Panc1 (cell line): Measurements from ENCODE around the gene FGF21. TPM values are rescaled to one million over a fixed set of nuclear protein-coding genes. Genes with fewer than 3 reads are reported as not detected.

ENCODE experiments used
- ATAC-seq: fragments of 200-7000 bp; cut with Tn5 transposase; 2 replicates; pipeline ENCODE4 v1.9.1; 2020; ENCODE audit warnings: mild to moderate bottlenecking, moderate library complexity
- BruUV-seq: library from RNA; stranded (reverse); fragments of 400-500 nt; replicated peaks from 2 replicates; lab custom pipeline; 2021; lab: Mats Ljungman, UMichigan
- CTCF ChIA-PET: fragments of 300-600 bp; sonication (Branson Sonifier 250); formaldehyde crosslinking; loops from one replicate; lab custom pipeline; 2022; ENCODE audit warnings: antibody characterized with exemption; lab: Charles Lee
- POLR2A ChIA-PET: fragments of 300-600 bp; sonication (Branson Sonifier 250); formaldehyde crosslinking; loops from one replicate; lab custom pipeline; 2022; ENCODE audit warnings: antibody characterized with exemption; lab: Charles Lee
- DNase-seq: peaks from one replicate; pipeline ENCODE4 v3.0.0-alpha.2; 2010; ENCODE audit warnings: low read depth, low spot score
- H3K27ac ChIP-seq: 2 replicates; pipeline ENCODE4 v1.5.1; 2011; ENCODE audit warnings: mild to moderate bottlenecking, low read length, inconsistent platforms
- H3K27me3 ChIP-seq: fragments of 200-500 bp; sonication (Bioruptor generic); 2 replicates; pipeline ENCODE4 v1.6.0; 2014; ENCODE audit warnings: low read length, inconsistent platforms; ENCODE audit not compliant: control insufficient read depth, insufficient read depth
- H3K36me3 ChIP-seq: fragments of 200-500 bp; sonication (Bioruptor generic); 2 replicates; pipeline ENCODE4 v1.5.1; 2014; ENCODE audit warnings: inconsistent platforms, mild to moderate bottlenecking, low read length, moderate library complexity; ENCODE audit not compliant: control insufficient read depth, insufficient read depth
- H3K4me1 ChIP-seq: 2 replicates; pipeline ENCODE4 v1.5.1; 2011; ENCODE audit warnings: inconsistent platforms, mild to moderate bottlenecking, low read length, moderate library complexity; ENCODE audit not compliant: control insufficient read depth, insufficient read depth
- H3K4me3 ChIP-seq, 2 experiments: 2 replicates each; pipeline ENCODE4 v1.5.1; 2011 to 2012; ENCODE audit warnings: low read depth in 2 of 2, low read length in 2 of 2, mild to moderate bottlenecking in 2 of 2, inconsistent platforms in 1 of 2, moderate library complexity in 1 of 2
- H3K9me3 ChIP-seq: fragments of 200-500 bp; sonication (Bioruptor generic); 2 replicates; pipeline ENCODE4 v1.5.1; 2014; ENCODE audit warnings: low read depth, mild to moderate bottlenecking, inconsistent platforms, low read length, moderate library complexity; ENCODE audit not compliant: control insufficient read depth, insufficient read depth
- CTCF ChIP-seq: fragments of 450-650 bp; IDR thresholded peaks from 2 replicates; pipeline ENCODE4 v1.5.1; 2017; ENCODE audit warnings: mild to moderate bottlenecking
- POLR2AphosphoS5 ChIP-seq: IDR thresholded peaks from 2 replicates; pipeline ENCODE4 v1.6.1; 2012; ENCODE audit warnings: mild to moderate bottlenecking, low read depth, low read length, moderate library complexity
- REST ChIP-seq, 2 experiments: IDR thresholded peaks; 2 replicates each; pipeline ENCODE4 v1.6.1; 2011 to 2012; ENCODE audit warnings: low read depth in 2 of 2, control low read depth in 1 of 2, low read length in 1 of 2, mild to moderate bottlenecking in 1 of 2, moderate library complexity in 1 of 2; ENCODE audit not compliant: insufficient read depth in 1 of 2
- SIN3A ChIP-seq: IDR thresholded peaks from 2 replicates; pipeline ENCODE4 v1.6.1; 2012; ENCODE audit warnings: low read depth, mild to moderate bottlenecking, low read length, moderate library complexity, borderline replicate concordance; ENCODE audit not compliant: insufficient read depth
- TCF7L2 ChIP-seq: IDR thresholded peaks from 2 replicates; pipeline ENCODE4 v1.6.1; 2011; ENCODE audit warnings: mild to moderate bottlenecking, low read depth, low read length, inconsistent platforms
- in situ Hi-C: cut with HindIII; loops from 2 replicates; pipeline ENCODE4 v1.10.0; 2016; ENCODE audit warnings: low sequenced_read_pairs, low pct_unique_long_range_greater_than_20kb
- intact Hi-C: fragments of 100-400 bp; cut with micrococcal nuclease; formaldehyde crosslinking; loops from one replicate; pipeline ENCODE4 v1.10.0; 2022; ENCODE audit not compliant: unreplicated experiment
- total RNA-seq: library from RNA; stranded (reverse); gene quantifications from one replicate; pipeline ENCODE4 v1.2.1, GENCODE V29; 2021; ENCODE audit not compliant: unreplicated experiment

The FGF21 gene
- total RNA-seq, 1 experiment from 2014 or later, result not detected

- no peaks in the 10 kb centered on the region; the same call in 1 of the 2 replicates for H3K36me3 ChIP-seq
- no TSS peak for BruUV-seq
- H3K4me3 ChIP-seq, result peak overlapping the region; percentile 75 to 80
- H3K4me1 ChIP-seq, result no peaks in the 10 kb centered on the region; the same call in 1 of the 2 replicates
- H3K9me3 ChIP-seq, result no peaks in the 10 kb centered on the region
- in situ Hi-C loops, result no loop called here
- H3K27me3 ChIP-seq, result no peaks in the 10 kb centered on the region
- CTCF ChIA-PET, result interaction anchor here (0.7 to 1.0 kb wide), 2 partner anchors 24 to 52 kb away, joined by 3 to 5 read pairs; no protein-coding TSS in a partner anchor
- intact Hi-C loops, result no loop called here
- peak; percentile 93 for ATAC-seq
- peak overlapping the region; percentile 91 for H3K27ac ChIP-seq
- POLR2A ChIA-PET, result interaction anchor here (0.5 to 0.7 kb wide), 3 partner anchors 70 to 508 kb away, joined by 3 to 5 read pairs (median 5); no protein-coding TSS in a partner anchor
- DNase-seq, result peak; percentile 85
- TF ChIP-seq REST (IDR thresholded peaks at IDR 0.05; ENCODE audit: insufficient read depth in 1 of 2, low read depth in 2 of 2, low read length in 1 of 2) (no peak), TCF7L2 (peak; percentile 62; the same call in 1 of the 2 replicates), CTCF (no peak)
These were observed 41.2 kb upstream of the FGF21 start for GRCh38 chr19:48713864-48714755.

GRCh38 chr19:48714759-48715675 lies 40.3 kb upstream of the FGF21 start:
- Histone ChIP-seq H3K4me1 (no peaks in the 10 kb centered on the region; the same call in 1 of the 2 replicates), H3K4me3 (peak overlapping the region; percentile 61 to 66), H3K27me3 (no peaks in the 10 kb centered on the region), H3K27ac (peak overlapping the region; percentile 91), H3K36me3 (no peaks in the 10 kb centered on the region; the same call in 1 of the 2 replicates), H3K9me3 (no peaks in the 10 kb centered on the region)
- no TSS peak for BruUV-seq
- ATAC-seq (no peak), DNase-seq (no peak)
- TF ChIP-seq POLR2AphosphoS5, result no peak
- no peak for TF ChIP-seq SIN3A
- no peak for TF ChIP-seq CTCF
- no peak for TF ChIP-seq REST (IDR thresholded peaks at IDR 0.05; ENCODE audit: insufficient read depth in 1 of 2, low read depth in 2 of 2, low read length in 1 of 2)
- TF ChIP-seq TCF7L2, result no peak
- ChIA-PET CTCF (interaction anchor here (0.7 to 1.0 kb wide), 2 partner anchors 24 to 51 kb away, joined by 3 to 5 read pairs; no protein-coding TSS in a partner anchor), POLR2A (interaction anchor here (0.6 to 0.7 kb wide), 2 partner anchors 55 to 69 kb away, joined by 3 to 5 read pairs; no protein-coding TSS in a partner anchor)
- intact Hi-C loops (no loop called here), in situ Hi-C loops (no loop called here)
